ELF-1 (cell line): ENCODE measurements around the gene CAMTA2.
A peak's percentile ranks its signal among the peaks of the same experiment; 100 is the strongest.
"Not testable (repeated sequence)": the region's sequence is repeated elsewhere in the genome, so short reads cannot be mapped to it uniquely, and the experiment has no call there.

ENCODE experiments used
- DNase-seq: peaks from one replicate; pipeline ENCODE4 v3.0.0-alpha.2; 2016; ENCODE audit warnings: low read depth, low spot score

The CAMTA2 gene

DNA sequence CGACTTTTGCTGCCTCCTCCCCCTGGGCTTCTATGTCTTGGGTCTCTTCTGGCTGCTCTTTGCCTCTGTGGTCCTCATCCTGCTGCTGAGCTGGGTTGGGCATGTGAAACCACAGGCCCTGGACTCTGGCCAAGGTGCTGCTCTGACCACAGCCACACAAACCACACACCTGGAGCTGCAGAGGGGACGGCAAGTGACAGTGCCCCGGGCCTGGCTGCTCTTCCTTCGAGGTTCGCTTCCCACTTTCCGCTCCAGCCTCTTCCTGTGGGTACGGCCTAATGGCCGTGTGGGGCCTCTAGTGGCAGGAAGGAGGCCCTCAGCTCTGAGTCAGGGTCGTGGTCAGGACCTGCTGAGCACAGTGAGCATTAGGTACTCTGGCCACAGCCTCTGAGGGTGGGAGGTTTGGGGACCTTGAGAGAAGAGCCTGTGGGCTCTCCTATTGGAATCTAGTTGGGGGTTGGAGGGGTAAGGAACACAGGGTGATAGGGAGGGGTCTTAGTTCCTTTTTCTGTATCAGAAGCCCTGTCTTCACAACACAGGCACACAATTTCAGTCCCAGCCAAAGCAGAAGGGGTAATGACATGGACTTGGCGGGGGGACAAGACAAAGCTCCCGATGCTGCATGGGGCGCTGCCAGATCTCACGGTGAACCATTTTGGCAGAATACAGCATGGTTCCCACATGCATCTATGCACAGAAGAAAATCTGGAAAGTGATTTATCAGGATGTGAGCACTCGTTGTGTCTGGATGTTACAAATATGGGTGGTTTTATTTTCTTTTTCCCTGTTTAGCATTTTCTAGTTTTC lies 53.1 kb downstream of the CAMTA2 start:
- DNase-seq = peak; percentile 64

DNA sequence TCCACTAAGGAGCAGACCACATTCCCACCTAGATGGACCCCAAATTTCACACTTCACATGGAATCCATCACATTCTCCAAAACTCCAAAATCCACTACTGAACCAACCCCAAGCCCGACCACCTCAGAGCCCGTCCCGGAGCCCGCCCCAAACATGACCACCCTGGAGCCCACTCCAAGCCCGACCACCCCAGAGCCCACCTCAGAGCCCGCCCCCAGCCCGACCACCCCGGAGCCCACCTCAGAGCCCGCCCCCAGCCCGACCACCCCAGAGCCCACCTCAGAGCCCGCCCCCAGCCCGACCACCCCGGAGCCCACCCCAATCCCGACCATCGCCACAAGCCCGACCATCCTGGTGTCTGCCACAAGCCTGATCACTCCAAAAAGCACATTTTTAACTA lies 53.8 kb downstream of the CAMTA2 start:
- DNase-seq = no peak

DNA sequence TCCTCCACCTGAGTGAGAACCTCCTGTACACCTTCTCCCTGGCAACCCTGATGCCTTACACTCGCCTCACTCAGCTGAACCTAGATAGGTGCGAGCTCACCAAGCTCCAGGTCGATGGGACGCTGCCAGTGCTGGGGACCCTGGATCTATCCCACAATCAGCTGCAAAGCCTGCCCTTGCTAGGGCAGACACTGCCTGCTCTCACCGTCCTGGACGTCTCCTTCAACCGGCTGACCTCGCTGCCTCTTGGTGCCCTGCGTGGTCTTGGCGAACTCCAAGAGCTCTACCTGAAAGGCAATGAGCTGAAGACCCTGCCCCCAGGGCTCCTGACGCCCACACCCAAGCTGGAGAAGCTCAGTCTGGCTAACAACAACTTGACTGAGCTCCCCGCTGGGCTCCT lies 54.7 kb downstream of the CAMTA2 start:
- DNase-seq = no peak

DNA sequence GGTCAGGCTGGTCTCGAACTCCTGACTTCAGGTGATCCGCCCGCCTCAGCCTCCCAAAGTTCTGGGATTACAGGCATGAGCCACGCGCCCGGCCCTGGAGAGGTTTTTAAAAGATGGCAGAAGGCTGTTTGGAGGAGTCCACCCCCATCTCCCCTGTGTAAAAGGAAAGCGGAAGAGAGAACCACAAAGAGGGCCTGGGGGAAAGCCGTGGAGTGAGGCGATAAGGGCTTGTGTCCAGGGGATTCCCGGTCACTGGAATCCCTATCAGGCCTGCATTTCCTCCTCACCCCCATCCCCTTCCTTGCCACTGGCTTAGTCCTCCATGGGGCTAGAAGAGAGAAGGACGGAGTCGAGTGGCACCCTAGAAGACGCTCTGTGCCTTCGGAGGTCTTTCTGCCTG lies 55.5 kb downstream of the CAMTA2 start, which contains the start of gene GP1BA:
Gene GP1BA (plus strand): TSS at position 315 of the 400 bp plus-strand sequence. CDS start 328 bp downstream, outside the sequence.
- DNase-seq = no peak

DNA sequence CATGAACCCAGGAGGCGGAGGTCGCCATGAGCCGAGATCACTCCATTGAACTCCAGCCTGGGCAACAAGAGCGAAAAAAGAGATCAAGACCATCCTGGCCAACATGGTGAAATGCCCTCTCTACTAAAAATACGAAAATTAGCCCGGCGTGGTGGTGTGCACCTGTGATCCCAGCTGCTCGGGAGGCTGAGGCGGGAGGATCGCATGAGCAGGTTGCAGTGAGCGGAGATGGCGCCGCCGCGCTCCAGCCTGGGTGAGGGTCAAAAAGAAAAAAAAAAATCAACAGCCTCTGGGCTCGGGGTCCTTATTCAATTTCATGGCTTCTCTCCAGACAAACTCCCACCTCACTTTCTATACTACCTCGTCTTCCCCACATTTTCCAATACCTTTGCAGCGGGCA lies 58.6 kb downstream of the CAMTA2 start:
- DNase-seq = no peak

DNA sequence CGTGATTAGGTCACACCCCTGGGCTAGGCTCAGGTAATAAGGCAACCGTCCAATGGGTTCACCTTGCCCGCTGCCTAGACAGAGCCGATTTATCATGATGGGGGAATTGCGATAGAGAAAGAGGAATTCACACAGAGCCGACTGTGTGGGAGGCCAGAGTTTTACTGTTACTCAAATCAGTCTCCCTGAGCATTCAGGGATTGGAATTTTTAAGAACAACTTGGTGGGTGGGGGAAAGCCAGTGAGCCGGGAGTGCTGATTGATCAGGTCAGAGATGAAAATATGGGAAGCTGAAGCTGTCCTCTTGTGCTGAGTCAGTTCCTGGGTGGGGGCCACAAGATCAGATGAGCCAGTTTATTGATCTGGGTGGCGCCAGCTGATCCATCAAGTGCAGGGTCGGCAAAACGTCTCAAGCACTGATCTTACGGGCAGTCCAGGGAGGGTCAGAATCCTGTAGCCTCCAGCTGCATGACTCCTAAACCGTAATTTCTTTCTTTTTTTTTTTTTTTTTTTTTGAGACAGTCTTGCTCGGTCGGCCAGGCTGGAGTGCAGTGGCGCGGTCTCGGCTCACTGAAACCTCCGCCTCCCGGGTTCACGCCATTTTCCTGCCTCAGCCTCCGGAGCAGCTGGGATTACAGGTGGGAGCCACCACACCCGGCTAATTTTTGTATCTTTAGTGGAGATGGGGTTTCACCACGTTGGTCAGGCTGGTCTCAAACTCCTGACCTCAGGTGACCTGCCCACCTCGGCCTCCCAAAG lies 60.7 kb downstream of the CAMTA2 start:
- not testable (repeated sequence) for DNase-seq

DNA sequence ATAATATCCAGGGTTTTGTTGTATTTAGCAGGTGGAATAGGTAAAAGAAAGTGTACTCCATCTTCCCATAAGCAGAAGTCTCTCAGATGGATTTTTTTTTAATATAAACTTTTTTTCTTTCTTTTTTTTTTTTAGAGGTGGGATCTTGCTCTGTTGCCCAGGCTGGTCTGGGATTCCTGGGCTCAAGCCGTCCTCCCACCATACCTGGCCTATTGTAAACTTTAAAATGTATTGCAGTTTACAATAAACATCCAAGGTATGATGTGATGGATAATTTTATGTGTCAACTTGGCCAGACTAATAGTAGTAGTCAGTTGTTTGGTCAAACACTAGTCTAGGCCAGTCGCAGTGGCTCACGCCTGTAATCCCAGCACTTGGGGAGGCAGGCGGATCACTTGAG lies 66.2 kb downstream of the CAMTA2 start:
- no peak for DNase-seq

DNA sequence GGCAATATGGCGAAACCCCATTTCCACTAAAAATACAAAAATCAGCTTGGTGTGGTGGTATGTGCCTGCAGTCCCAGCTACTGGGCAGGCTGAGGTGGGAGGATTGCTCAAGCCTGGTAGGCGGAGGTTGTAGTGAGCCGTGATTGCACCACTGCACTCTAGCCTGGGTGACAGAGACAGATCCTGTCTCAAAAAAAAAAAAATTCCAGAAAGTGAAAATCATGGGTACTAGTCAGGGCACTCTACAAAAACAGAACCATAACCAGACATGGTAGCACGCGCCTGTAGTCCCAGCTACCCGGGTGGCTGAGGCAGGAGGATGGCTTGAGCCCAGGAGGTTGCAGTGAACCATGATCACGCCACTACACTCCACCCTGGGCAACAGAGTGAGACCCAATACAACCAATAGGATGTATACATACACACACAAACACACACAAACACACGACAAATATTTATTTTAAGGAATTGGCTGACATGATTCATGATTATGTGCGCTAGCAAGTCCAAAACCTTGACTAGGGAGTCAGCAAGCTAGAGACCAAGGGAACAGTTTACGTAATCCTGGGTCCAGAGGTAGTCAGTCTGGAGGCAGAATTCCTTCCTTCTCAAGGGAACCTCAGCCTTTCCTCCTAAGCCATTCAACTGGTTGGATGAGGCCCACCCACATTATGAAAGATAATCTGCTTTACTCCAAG lies 67.0 kb downstream of the CAMTA2 start:
- peak; percentile 36 for DNase-seq

DNA sequence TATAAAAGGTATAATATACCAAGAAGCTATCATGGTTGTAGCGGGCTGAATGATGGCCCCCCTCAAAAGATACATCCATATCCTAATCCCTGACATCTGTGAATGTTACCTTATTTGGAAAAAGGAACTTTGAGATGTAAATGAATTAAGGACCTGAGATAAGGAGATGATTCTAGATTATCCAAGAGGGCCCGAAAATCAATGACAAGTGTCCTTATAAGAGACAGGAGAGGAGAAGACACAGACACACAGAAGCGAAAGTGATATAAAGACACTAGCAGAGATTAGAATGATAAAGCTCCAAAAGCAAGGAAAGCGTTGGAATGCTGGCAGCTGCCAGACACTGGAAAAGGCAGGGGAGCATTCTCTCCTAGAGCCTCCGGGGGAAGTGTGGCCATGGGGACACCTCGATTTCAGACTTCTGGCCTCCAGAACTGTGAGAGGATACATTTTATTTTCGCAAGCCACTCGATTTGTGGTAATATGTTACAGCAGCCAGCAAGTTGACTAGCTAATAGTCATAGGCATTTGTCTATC lies 67.9 kb downstream of the CAMTA2 start:
- peak; percentile 58 for DNase-seq
